Measurements from ENCODE around the gene FLT4.

GRCh38 chr5:180618487-180618828, 30.9 kb downstream of the FLT4 start:
- TF ChIP-seq EZH2 (IDR thresholded peaks at IDR 0.05; ENCODE audit: low read depth, unreplicated experiment) = no peak
- TF ChIP-seq CTCF (conservative IDR thresholded peaks at IDR 0.05; ENCODE audit: low read depth in 2 of 2) = no peak
- TF ChIP-seq POLR2AphosphoS5 (IDR thresholded peaks at IDR 0.05; ENCODE audit: low read depth) = no peak
- TF ChIP-seq ZNF331 (CRISPR knock-in tag; IDR thresholded peaks at IDR 0.05; ENCODE audit: low read depth) = no peak
- no peak for TF ChIP-seq REST (IDR thresholded peaks at IDR 0.05; ENCODE audit: unreplicated experiment)
